IgD-negative memory B cell (primary cell): ENCODE results near the gene NGF. TPM values are rescaled to one million over a fixed set of nuclear protein-coding genes. Genes with fewer than 3 reads are reported as not detected.

Experiments
- polyA plus RNA-seq: library from polyadenylated mRNA; unstranded; fragments of 300-500 nt; fragmentation: Illumina TruSeq; gene quantifications from one replicate; pipeline ENCODE4 v1.2.3, GENCODE V29; 2021

The NGF gene
- polyA plus RNA-seq, 1 donor from 2014 or later: not detected

Other genes starting within 250 kb of the NGF start
- gene TSPAN2, start 248.7 kb downstream of the NGF start, polyA plus RNA-seq: 2.0 TPM